HL-60 (cell line): Measurements from ENCODE around the gene SMIM38.

ENCODE experiments used
- DNase-seq, 2 experiments: peaks; one replicate each; pipeline ENCODE4 v3.0.0-alpha.2; 2010 to 2020; ENCODE audit warnings: low read depth in 1 of 2, low spot score in 1 of 2
- H3K27ac ChIP-seq: fragments of 250-450 bp; sonication (Bioruptor Pico); replicated peaks from 2 replicates; pipeline ENCODE4 v1.5.1; 2020; ENCODE audit warnings: mild to moderate bottlenecking, moderate library complexity
- H3K27me3 ChIP-seq: fragments of 250-450 bp; sonication (Bioruptor Pico); 2 replicates; pipeline ENCODE4 v1.5.1; 2021; ENCODE audit warnings: mild to moderate bottlenecking, moderate library complexity; ENCODE audit not compliant: insufficient read depth, poor library complexity, severe bottlenecking
- H3K4me3 ChIP-seq: replicated peaks from 2 replicates; pipeline ENCODE4 v1.5.1; 2011; ENCODE audit warnings: mild to moderate bottlenecking, control low read depth, low read length; ENCODE audit not compliant: insufficient read depth
- CTCF ChIP-seq: IDR thresholded peaks from one replicate; pipeline ENCODE4 v1.5.1; 2011; ENCODE audit warnings: low read length, control low read depth, inconsistent platforms; ENCODE audit not compliant: insufficient read depth
- GABPA ChIP-seq: IDR thresholded peaks from 2 replicates; pipeline ENCODE4 v1.6.1; 2012; ENCODE audit warnings: low read depth
- POLR2AphosphoS5 ChIP-seq: IDR thresholded peaks from 2 replicates; pipeline ENCODE4 v1.6.1; 2012; ENCODE audit warnings: low read depth
- REST ChIP-seq: IDR thresholded peaks from 2 replicates; pipeline ENCODE4 v1.6.1; 2012; ENCODE audit warnings: low read depth; ENCODE audit not compliant: insufficient replicate concordance
- SPI1 ChIP-seq: IDR thresholded peaks from 2 replicates; pipeline ENCODE4 v1.6.1; 2012; ENCODE audit warnings: low read depth, mild to moderate bottlenecking, borderline replicate concordance

The SMIM38 gene

DNA sequence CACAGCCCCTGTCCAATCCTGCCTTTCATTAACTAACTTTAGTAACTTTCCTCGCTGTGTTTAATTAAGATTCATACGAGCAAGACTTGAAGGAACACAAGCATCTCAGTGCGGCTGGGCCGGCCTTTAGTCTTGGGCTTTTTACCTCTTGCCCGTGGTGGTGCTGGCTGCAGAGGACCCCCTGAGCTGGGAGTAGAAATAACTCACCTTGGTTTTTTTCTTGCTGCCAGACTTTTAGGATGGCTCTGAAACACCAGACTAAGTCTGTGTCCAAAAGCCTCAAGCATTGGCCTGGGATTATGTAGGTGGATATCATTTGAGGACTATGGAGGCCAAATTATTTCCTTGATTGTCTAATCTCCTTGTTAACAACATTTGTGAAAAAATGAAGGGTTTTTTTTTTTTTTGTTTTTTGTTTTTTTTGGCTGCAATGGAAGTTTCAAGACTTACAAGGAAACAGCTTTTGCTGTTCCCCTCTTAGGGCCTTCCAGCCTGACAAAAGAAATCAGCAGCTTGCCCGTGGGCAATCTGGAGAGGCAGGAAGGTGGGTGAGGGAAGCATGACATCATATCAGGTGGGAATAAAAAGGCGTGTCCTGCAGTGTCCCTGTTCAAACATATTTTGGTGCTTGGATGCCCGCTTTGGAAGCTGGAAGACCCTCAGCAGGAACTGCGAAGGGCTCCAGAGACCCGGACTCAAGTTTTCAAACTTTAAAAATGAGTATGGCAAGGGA, 44.0 kb downstream of the SMIM38 start:
- H3K4me3 ChIP-seq: no peak overlapping the region
- TF ChIP-seq SPI1 (no peak), POLR2AphosphoS5 (no peak), REST (no peak), CTCF (no peak), GABPA (no peak)
- DNase-seq: no peak

DNA sequence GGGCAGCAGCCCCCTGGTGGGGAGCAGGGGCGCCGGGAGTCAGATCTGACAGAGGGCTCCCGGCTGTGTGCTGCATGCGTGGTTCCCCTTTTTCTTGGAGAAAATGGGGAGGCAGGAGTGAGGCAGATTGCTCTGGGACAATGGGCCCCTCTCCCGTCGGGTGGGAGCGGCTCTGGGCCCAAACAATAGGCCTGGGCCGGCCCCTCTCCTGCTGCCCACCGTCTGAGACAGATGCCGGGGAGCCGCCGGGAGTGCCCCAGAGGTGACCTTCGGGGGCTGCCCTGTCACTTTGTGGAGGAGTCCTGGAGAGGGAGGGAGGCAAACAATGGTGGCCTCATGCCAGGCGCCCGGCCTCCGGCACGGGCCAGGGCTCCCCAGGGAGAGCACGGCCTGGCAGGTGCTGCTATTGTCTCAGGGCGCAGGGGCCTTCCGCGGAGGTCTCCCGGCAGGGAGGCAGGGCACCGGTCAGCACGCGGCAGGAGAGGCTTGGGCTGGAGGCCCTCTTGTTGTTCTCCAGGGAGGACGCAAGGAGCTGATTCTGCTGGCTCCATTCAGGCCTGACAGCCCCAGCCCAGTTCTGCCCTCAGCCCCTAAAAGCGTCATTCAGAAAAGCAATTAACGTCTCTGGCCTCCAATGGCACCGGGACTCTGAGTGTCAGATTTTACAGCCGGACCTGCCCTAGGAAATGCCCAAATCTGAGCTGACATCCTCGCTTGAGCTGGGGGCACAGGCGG, 44.8 kb downstream of the SMIM38 start:
- Histone ChIP-seq H3K4me3 (no peak overlapping the region), H3K27ac (no peak overlapping the region), H3K27me3 (no peaks in the 10 kb centered on the region)
- TF ChIP-seq REST: no peak
- TF ChIP-seq CTCF: no peak
- no peak for TF ChIP-seq POLR2AphosphoS5
- TF ChIP-seq GABPA: no peak
- TF ChIP-seq SPI1: no peak
- no peak for DNase-seq

More for the DNA sequence above, 44.0 kb downstream of the SMIM38 start:
- no peak overlapping the region for H3K27ac ChIP-seq
- H3K27me3 ChIP-seq: no peaks in the 10 kb centered on the region

GRCh38 chr11:69201066-69201365, 45.3 kb downstream of the SMIM38 start:
- no peak for TF ChIP-seq SPI1
- no peak for TF ChIP-seq CTCF
- no peak for TF ChIP-seq POLR2AphosphoS5
- Histone ChIP-seq H3K27ac (no peak overlapping the region), H3K4me3 (no peak overlapping the region), H3K27me3 (no peaks in the 10 kb centered on the region)
- DNase-seq: no peak
